ENCODE measurements around the gene NID2. TPM values are rescaled to one million over a fixed set of nuclear protein-coding genes. Genes with fewer than 3 reads are reported as not detected.

The NID2 gene
- polyA plus RNA-seq, 1 of the 3 experiments (the other 2 are of a cell fraction) = 22.7 TPM

DNA sequence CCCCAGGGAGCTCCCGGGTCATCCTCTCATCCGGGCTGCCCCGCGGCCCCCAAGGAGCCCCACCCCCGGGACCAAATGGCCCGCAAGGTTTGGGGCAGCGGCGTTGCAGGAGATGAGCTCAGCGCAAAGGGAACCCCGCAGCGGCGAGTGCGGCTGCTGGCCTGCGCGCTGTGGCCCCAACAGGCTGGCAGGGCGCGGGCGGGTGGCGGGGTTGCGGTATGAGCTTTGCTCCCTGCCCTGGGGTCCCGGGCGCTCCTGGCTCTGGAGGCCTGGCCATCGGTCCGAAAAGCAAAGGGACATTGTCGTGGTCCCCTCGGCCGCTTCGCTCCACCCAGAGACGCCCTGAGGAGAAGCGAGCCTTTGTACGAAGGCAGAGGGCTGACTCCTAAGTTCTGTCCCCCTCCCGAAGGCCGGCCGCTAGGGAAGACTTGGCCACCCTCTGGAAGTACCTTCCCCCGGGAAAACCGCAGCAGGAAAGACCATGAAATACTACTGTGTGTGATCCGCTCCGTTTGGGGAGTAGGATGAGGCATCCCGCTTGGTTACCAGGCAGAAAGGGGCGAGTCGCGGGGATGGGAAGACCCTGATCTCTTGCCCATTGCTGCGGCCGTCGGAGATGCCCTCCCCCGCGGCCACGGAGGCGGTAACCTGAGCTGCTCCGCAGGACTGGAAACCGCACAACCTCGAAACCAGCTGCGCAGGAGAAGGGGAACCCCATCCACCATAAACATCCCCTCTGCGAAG lies 620 bp upstream of the NID2 start:
- no peaks in the 10 kb centered on the region for H3K9me2 ChIP-seq
- peaks cover 31% of the 10 kb centered on the region for H3F3A ChIP-seq (replicated peaks; ENCODE audit: insufficient read depth)
- H3K27me3 ChIP-seq (ENCODE audit: insufficient read depth) = no peaks in the 10 kb centered on the region
- peak overlapping the region; percentile 75 for H2AFZ ChIP-seq (ENCODE audit: low read depth)
- H3K79me2 ChIP-seq (ENCODE audit: insufficient read depth) = peaks cover 15% of the 10 kb centered on the region
- no peaks in the 10 kb centered on the region for H3K36me3 ChIP-seq (replicated peaks in 1 of 2; ENCODE audit: control insufficient read depth in 1 of 2, insufficient read depth in 2 of 2, low read length in 1 of 2)
- 41% methylated on average over 20 of the region's 54 CpGs for WGBS (ENCODE audit: low lambda C conversion rate)
- DNase-seq = no peak
- TF ChIP-seq RFX5 (IDR thresholded peaks at IDR 0.05; ENCODE audit: low read length) = 0 out of 2 replicates have a peak, but pooled peaks have one; percentile 38
- TF ChIP-seq FOXM1 (IDR thresholded peaks at IDR 0.05; ENCODE audit: low read depth) = no peak
- no peak for TF ChIP-seq CHD2 (IDR thresholded peaks at IDR 0.05; ENCODE audit: low read length, partially characterized antibody)
- TF ChIP-seq YY1 (IDR thresholded peaks at IDR 0.05; ENCODE audit: low read depth) = 0 out of 2 replicates have a peak, but pooled peaks have one; percentile 20
- peaks cover 14 to 26% of the 10 kb centered on the region in 2 experiments; a peak in 3 of 4 replicates for H3K4me1 ChIP-seq (ENCODE audit: control insufficient read depth in 1 of 2, insufficient read depth in 2 of 2, low read depth in 1 of 2, low read length in 1 of 2)
- ChIA-PET POLR2A (no interaction called here), CTCF (interaction anchor here (0.6 to 5.5 kb wide), 10 partner anchors 8 to 170 kb away, joined by 3 to 45 read pairs (median 4); no protein-coding TSS in a partner anchor)
- peak overlapping the region; percentile 36 to 71; a peak in 3 of 4 replicates for H3K27ac ChIP-seq (ENCODE audit: low read depth in 2 of 2, low read length in 1 of 2)
- peak overlapping the region; percentile 77 for H3K9ac ChIP-seq
- no peaks in the 10 kb centered on the region for H3K9me3 ChIP-seq
- H3K4me3 ChIP-seq (ENCODE audit: low read depth in 2 of 2, low read length in 1 of 2) = peak overlapping the region; percentile 73 to 79
- no peaks in the 10 kb centered on the region for H4K20me1 ChIP-seq (ENCODE audit: insufficient read depth)
- peak overlapping the region; percentile 94 for H3K4me2 ChIP-seq

DNA sequence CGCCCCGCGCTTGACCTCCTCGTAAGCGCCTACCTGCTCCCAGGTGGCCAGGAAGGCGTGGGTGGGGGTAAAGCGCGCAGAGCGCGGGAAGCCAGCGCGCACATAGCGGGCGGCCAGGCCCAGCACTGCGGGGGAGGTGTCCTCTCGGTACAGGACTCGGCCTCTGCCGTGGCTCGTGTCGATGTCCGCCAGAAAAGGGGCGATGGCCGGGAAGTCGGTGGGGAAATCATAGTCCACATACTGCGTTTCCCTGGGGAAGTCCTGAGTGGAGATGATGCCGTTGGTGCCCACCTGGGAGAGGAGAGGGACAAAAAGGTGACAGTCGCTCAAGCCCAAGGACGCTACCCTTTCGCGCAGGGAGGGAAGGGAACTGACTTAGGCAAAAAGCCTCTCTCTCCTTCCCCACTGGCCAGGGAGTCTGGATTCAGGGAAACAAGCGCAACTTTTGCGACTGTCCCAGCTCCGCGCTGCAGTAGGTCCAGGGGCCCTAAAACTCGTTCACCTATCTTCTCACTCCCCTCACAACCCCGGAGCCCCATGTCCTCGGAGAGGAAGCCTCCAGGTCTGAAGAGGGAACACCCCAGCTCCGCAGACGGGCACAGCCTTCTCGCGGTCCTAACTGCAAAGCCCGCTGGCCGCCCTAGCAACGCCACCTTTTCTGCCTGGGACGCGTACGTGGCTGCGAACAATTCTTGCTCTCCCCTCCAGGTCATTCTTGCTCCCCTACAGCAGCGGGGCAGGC lies 815 bp downstream of the NID2 start:
- DNase-seq = peak; percentile 62
- peak overlapping the region; percentile 73 to 79 for H3K4me3 ChIP-seq (ENCODE audit: low read depth in 2 of 2, low read length in 1 of 2)
- peak overlapping the region; percentile 90 for H2AFZ ChIP-seq (ENCODE audit: low read depth)
- H4K20me1 ChIP-seq (ENCODE audit: insufficient read depth) = no peaks in the 10 kb centered on the region
- H3K4me1 ChIP-seq (ENCODE audit: control insufficient read depth in 1 of 2, insufficient read depth in 2 of 2, low read depth in 1 of 2, low read length in 1 of 2) = peaks cover 17 to 27% of the 10 kb centered on the region in 2 experiments; a peak in 3 of 4 replicates
- ChIA-PET CTCF (interaction anchor here (1.5 to 5.5 kb wide), 4 partner anchors 8 to 72 kb away, joined by 4 to 45 read pairs (median 8); no protein-coding TSS in a partner anchor), POLR2A (interaction anchor here (0.6 kb wide), 1 partner anchor 374 kb away, joined by 3 read pairs; no protein-coding TSS in a partner anchor)
- H3K9ac ChIP-seq = peak overlapping the region; percentile 77
- peaks cover 15% of the 10 kb centered on the region for H3K79me2 ChIP-seq (ENCODE audit: insufficient read depth)
- H3K9me3 ChIP-seq = no peaks in the 10 kb centered on the region
- H3K27ac ChIP-seq (ENCODE audit: low read depth in 2 of 2, low read length in 1 of 2) = peak overlapping the region; percentile 2 to 71; a peak in 3 of 4 replicates
- no peaks in the 10 kb centered on the region for H3K9me2 ChIP-seq
- 13% methylated on average over 39 of the region's 49 CpGs for whole genome bisulfite sequencing (ENCODE audit: low lambda C conversion rate)
- H3K36me3 ChIP-seq (replicated peaks in 1 of 2; ENCODE audit: control insufficient read depth in 1 of 2, insufficient read depth in 2 of 2, low read length in 1 of 2) = no peaks in the 10 kb centered on the region
- peaks cover 19% of the 10 kb centered on the region for H3F3A ChIP-seq (replicated peaks; ENCODE audit: insufficient read depth)
- H3K4me2 ChIP-seq = peak overlapping the region; percentile 94
- H3K27me3 ChIP-seq (ENCODE audit: insufficient read depth) = no peaks in the 10 kb centered on the region
- TF ChIP-seq RCOR1 (IDR thresholded peaks at IDR 0.05; ENCODE audit: low read length) (0 out of 2 replicates have a peak, but pooled peaks have one; percentile 11), POLR2AphosphoS5 (IDR thresholded peaks at IDR 0.05; ENCODE audit: low read depth, low read length) (no peak), GATA2 (CRISPR knock-in tag; IDR thresholded peaks at IDR 0.05) (no peak), SIN3A (IDR thresholded peaks at IDR 0.05; ENCODE audit: borderline replicate concordance, low read depth, low read length) (no peak)

DNA sequence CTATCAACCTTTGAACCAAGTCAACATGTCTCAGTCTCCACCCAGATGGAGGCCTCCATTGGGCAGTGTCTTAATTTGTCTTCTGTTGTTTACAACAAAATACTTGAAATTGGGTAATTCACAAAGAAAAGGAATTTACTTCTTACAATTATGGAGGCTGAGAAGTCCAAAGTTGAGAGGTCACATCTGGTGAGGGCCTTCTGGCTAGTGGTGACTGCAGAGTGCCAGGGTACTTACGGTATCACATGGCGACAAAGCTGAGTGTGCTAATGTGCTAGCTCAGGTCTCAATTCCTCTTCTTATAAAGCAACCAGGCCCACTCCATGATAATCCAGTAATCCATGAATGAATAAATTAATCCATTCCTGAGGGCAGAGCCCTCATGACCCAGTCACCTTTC lies 4.7 kb downstream of the NID2 start:
- Histone ChIP-seq H4K20me1 (ENCODE audit: insufficient read depth) (no peaks in the 10 kb centered on the region), H2AFZ (ENCODE audit: low read depth) (no peak overlapping the region), H3K9ac (no peak overlapping the region), H3K4me1 (ENCODE audit: control insufficient read depth in 1 of 2, insufficient read depth in 2 of 2, low read depth in 1 of 2, low read length in 1 of 2) (peaks cover 12 to 16% of the 10 kb centered on the region in 2 experiments; a peak in 1 of 4 replicates), H3K27me3 (ENCODE audit: insufficient read depth) (no peaks in the 10 kb centered on the region), H3K27ac (ENCODE audit: low read depth in 2 of 2, low read length in 1 of 2) (no peak overlapping the region), H3K9me2 (no peaks in the 10 kb centered on the region), H3K36me3 (replicated peaks in 1 of 2; ENCODE audit: control insufficient read depth in 1 of 2, insufficient read depth in 2 of 2, low read length in 1 of 2) (peaks cover 0 to 22% of the 10 kb centered on the region in 2 experiments), H3K4me2 (no peak overlapping the region), H3K79me2 (ENCODE audit: insufficient read depth) (peaks cover 15% of the 10 kb centered on the region), H3K9me3 (no peaks in the 10 kb centered on the region), H3K4me3 (ENCODE audit: low read depth in 2 of 2, low read length in 1 of 2) (no peak overlapping the region), H3F3A (replicated peaks; ENCODE audit: insufficient read depth) (peaks cover 3% of the 10 kb centered on the region)
- ChIA-PET POLR2A (no interaction called here), CTCF (interaction anchor here (1.1 kb wide), 1 partner anchor 20 kb away, joined by 3 read pairs; no protein-coding TSS in a partner anchor)
- whole genome bisulfite sequencing (ENCODE audit: low lambda C conversion rate) = 95% methylated on average over 2 of the region's 2 CpGs
- DNase-seq = no peak
- TF ChIP-seq SIN3A (IDR thresholded peaks at IDR 0.05; ENCODE audit: borderline replicate concordance, low read depth, low read length) = no peak
- TF ChIP-seq MEF2A (IDR thresholded peaks at IDR 0.05; ENCODE audit: borderline replicate concordance, low read depth) = no peak
- TF ChIP-seq EZH2phosphoT487 (IDR thresholded peaks at IDR 0.05; ENCODE audit: borderline replicate concordance, low read depth) = no peak
- no peak for TF ChIP-seq NFIC (IDR thresholded peaks at IDR 0.05; ENCODE audit: borderline replicate concordance)
- no peak for TF ChIP-seq RAD21 (IDR thresholded peaks at IDR 0.05; ENCODE audit: low read length)
- TF ChIP-seq EP300 (IDR thresholded peaks at IDR 0.05; ENCODE audit: borderline replicate concordance in 1 of 2, low read depth in 1 of 2, low read length in 1 of 2) = no peak
- no peak for TF ChIP-seq MXI1 (IDR thresholded peaks at IDR 0.05; ENCODE audit: low read depth, low read length)
- TF ChIP-seq, protein P1, sequence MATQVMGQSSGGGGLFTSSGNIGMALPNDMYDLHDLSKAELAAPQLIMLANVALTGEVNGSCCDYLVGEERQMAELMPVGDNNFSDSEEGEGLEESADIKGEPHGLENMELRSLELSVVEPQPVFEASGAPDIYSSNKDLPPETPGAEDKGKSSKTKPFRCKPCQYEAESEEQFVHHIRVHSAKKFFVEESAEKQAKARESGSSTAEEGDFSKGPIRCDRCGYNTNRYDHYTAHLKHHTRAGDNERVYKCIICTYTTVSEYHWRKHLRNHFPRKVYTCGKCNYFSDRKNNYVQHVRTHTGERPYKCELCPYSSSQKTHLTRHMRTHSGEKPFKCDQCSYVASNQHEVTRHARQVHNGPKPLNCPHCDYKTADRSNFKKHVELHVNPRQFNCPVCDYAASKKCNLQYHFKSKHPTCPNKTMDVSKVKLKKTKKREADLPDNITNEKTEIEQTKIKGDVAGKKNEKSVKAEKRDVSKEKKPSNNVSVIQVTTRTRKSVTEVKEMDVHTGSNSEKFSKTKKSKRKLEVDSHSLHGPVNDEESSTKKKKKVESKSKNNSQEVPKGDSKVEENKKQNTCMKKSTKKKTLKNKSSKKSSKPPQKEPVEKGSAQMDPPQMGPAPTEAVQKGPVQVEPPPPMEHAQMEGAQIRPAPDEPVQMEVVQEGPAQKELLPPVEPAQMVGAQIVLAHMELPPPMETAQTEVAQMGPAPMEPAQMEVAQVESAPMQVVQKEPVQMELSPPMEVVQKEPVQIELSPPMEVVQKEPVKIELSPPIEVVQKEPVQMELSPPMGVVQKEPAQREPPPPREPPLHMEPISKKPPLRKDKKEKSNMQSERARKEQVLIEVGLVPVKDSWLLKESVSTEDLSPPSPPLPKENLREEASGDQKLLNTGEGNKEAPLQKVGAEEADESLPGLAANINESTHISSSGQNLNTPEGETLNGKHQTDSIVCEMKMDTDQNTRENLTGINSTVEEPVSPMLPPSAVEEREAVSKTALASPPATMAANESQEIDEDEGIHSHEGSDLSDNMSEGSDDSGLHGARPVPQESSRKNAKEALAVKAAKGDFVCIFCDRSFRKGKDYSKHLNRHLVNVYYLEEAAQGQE (IDR thresholded peaks at IDR 0.05; ENCODE audit: low read depth, low read length) = no peak

Data from SK-N-SH (cell line).